NCI-H1092 (cell line): Measurements from ENCODE around the gene C6orf47.

Source experiments
- DNase-seq: peaks from one replicate; lab custom pipeline; 2025; lab: John Stamatoyannopoulos, UW

The C6orf47 gene

GRCh38 chr6:31687860-31688693 is 27.5 kb upstream of the C6orf47 start:
- DNase-seq = no peak

DNA sequence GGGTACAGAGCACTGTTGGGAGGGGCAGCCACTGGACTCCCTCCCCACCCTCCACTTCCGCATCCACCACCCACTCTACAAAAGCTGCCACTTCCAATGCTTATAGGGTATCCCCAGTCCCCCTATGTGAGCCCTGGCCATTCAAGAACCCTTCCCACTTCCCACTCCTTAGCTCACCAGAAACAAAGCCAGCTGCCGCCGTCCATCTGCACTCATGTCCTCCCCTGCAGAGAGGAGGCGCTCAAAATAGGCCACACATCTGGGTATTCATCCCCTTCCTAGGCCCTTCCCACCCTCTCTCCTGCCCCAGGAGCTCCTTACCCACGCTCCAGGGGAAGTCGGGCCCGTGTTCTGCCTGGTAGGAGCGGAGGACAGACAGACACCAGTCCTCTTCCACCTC is 26.7 kb upstream of the C6orf47 start:
- DNase-seq = no peak

- DNase-seq = no peak
These were observed 25.9 kb upstream of the C6orf47 start for GRCh38 chr6:31686483-31686882.

DNA sequence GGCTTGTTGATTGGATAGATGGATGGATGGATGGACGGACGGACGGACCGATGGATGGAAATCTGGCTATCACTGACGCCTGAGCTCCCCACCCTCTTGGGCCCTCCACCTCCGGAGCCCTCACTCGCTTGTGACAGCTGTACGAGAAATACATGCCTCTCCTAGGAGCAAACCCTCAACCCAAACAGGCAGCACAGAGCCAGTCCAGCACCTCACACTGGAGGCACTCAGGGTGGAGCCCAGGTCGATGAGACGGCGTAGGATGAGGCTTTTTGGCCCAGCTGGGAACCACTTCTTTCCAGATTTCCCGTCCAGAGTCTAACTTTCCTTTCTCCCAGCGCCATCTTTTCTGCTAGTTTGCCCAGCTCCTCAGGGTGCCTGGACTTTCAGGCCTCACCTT is 23.0 kb upstream of the C6orf47 start:
- no peak for DNase-seq

DNA sequence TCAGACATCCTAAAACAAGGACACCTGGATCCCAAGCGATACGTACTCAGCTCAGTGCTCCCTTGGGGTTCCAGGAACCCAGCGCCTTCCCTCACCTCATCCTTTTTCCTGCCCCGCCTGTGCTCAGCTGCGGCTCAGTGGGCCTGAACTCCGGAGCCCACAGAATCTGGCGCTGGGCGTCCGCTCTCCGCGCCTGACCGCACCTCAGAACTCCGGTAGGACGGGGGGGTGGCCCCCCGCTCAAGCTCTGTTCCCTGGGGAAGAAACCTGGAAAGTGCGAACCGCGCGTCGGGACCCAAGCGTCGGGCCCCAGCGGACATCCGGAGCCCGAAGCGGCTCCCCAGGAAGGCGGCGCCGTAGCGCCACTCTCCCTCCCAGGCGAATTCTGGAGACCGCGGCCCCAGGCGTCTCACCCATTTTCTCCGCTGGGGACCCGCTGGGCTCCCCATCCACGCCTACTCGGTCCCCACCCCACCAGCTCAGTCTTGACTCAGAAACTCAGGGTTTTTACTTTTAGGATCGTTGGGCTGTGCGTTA is 20.6 kb upstream of the C6orf47 start:
- DNase-seq = peak; percentile 3

GRCh38 chr6:31680226-31681134 is 19.9 kb upstream of the C6orf47 start, which contains the start of gene LY6G5C:
TSS of gene LY6G5C (minus strand) at chr6:31681067. CDS start at chr6:31680373, 694 bp downstream.
- peak; percentile 35 for DNase-seq

DNA sequence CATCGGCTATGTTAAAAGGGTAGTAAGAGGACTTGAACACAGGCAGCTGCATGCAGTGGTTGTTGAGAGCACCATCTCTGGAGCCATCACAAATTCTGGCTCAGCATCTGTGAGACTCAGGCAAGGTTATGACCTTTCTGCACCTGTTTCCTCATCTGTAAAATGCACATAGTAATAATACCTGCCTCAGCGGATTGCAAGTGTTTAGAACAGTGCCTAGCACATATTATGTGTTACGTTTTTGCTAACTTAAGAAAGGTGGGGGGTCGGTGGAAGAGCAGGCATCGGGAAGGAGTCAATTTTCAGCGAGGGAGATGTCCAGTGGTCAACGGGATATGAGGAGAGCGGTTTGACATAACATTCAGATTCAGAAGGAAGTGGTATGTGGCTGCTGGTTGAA is 17.4 kb upstream of the C6orf47 start:
- DNase-seq = no peak

DNA sequence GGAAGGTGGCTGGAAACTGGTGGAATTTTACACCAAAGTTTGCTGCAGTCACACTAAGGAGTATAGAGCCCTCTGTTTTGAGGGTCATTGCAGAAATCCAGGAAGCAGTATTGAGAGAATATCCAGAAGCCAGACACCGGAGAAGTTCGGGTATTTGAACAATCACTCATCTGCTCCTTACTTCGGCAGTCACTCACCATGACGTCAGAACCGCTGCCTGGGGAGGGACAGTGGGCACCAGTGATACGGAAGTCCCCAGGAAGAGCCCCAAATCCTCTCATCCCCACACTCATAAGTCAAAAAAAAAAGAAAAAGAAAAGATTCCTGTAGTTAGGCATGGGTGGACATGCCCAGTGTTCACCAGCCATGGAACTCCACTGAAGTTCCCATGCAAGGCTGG is 16.3 kb upstream of the C6orf47 start:
- no peak for DNase-seq

GRCh38 chr6:31676322-31676903 is 15.8 kb upstream of the C6orf47 start:
- no peak for DNase-seq

DNA sequence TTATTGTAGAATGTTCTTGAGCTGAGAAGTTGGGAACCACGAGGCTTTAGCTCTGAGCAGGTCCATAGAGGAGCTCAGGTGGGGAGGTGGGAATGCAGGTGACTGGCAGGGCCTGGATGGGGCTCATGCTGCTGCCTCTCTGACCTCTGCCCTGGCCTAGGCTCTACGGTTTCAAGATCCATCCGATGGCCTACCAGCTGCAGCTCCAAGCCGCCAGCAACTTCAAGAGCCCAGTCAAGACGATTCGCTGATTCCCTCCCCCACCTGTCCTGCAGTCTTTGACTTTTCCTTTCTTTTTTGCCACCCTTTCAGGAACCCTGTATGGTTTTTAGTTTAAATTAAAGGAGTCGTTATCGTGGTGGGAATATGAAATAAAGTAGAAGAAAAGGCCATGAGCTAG is 9.1 kb upstream of the C6orf47 start, which contains the start of gene LY6G5B:
Gene LY6G5B, plus strand, starts transcription at position 301 of the 400 bp plus-strand sequence. CDS start 975 bp downstream, outside the sequence.
- DNase-seq = no peak

GRCh38 chr6:31666337-31666965 is 5.9 kb upstream of the C6orf47 start:
- DNase-seq = no peak

- peak; percentile 90 for DNase-seq
These were observed 5.1 kb upstream of the C6orf47 start, which contains the start of gene CSNK2B for GRCh38 chr6:31665501-31666336. TSS of gene CSNK2B (plus strand) at chr6:31666080. CDS start at chr6:31666832, 752 bp downstream.

- DNase-seq = peak; percentile 77
These were observed 4.4 kb upstream of the C6orf47 start, which contains the start of gene GPANK1 for GRCh38 chr6:31664790-31665500. TSS of gene GPANK1 (minus strand) at chr6:31664997. CDS start at chr6:31664478, 519 bp downstream.

- DNase-seq = no peak
These were observed 3.6 kb upstream of the C6orf47 start for GRCh38 chr6:31663961-31664789.

DNA sequence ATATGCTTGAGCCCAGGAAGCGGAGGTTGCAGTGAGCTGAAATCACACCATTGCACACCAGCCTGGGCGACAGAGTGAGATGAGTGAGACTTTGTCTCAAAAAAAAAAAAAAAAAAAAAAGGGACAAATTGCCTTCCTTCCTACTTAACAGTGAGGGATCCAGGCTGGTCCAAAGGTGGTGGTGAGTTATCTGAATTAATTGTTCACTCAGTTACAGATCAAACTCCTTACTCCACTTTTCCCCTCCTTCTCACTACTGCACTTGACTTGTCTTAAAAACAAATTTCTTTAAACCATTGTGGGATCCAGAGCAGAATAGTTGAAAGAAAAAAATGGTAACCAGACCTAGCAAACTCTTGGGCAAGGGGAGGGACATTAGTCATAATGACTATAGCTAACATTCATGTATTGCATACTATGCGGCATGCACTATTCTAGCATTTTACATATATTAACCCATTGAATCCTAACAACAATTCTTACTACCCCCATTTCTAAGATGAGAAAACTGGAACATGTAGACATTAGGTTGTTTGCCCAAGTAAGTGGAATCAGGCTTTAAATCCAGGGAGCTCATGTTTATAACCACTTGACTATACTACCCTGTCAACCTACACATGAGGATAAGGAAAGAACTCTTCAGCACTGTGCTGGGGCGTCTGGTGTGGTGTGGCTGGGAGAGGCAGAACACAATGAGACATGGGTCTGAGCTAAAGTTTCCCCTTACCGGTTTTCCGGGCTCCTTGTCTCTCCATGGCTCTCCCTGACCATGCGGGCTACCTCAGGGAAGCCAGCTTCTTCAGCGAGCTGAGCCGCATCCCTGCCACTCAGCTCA is 2.8 kb upstream of the C6orf47 start:
- no peak for DNase-seq

DNA sequence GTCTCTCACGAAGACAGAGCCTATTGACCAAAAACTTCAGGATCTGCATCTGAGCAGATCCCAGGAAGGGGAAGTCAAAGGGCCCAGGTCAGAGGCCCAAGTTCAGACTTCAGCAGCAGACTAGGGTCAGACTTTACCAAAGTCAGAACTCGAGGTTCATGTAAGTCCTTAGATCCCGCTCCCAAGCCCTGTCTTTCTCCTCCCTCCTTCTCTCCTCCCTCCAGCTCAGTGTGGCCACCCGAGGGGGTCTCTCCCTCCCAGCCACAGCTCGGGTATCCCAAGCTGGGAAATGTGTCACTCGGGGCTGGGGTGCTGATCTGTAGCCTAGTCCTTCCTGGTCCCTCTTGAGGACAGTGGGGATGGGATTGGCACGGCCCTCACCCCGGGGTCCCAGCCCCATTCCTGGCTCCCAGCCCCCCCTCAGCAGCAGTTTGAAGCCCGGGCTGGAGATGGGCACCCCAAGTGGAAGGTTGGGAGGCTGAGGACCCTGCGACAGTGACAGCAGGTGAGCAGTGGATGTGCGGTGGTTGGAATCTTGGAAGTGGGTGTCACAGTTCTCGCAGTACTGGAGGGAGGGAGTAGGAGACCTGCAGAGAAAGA is 1.6 kb upstream of the C6orf47 start:
- no peak for DNase-seq
